Endothelial cell (in vitro differentiated cells): ENCODE results near the gene EXOG. TPM values are rescaled to one million over a fixed set of nuclear protein-coding genes. Genes with fewer than 3 reads are reported as not detected.

ENCODE experiments used
- DNase-seq: peaks from one replicate; pipeline ENCODE4 v3.0.0; 2021; ENCODE audit warnings: low spot score
- H3K27ac Mint-ChIP-seq: one replicate; pipeline ENCODE4 v1.8.0; 2021; ENCODE audit warnings: mixed read lengths, inconsistent platforms; ENCODE audit not compliant: unreplicated experiment
- H3K27me3 Mint-ChIP-seq: one replicate; pipeline ENCODE4 v1.8.0; 2021; ENCODE audit warnings: mild to moderate bottlenecking, moderate library complexity, mixed read lengths, inconsistent platforms; ENCODE audit not compliant: unreplicated experiment
- H3K36me3 Mint-ChIP-seq: one replicate; pipeline ENCODE4 v1.8.0; 2021; ENCODE audit warnings: mild to moderate bottlenecking, low read depth, mixed read lengths, inconsistent platforms; ENCODE audit not compliant: unreplicated experiment
- H3K4me1 Mint-ChIP-seq: one replicate; pipeline ENCODE4 v1.8.0; 2021; ENCODE audit warnings: mild to moderate bottlenecking, mixed read lengths, inconsistent platforms; ENCODE audit not compliant: unreplicated experiment
- H3K4me3 Mint-ChIP-seq: one replicate; pipeline ENCODE4 v1.8.0; 2021; ENCODE audit warnings: mild to moderate bottlenecking, mixed read lengths, inconsistent platforms; ENCODE audit not compliant: unreplicated experiment
- H3K9me3 Mint-ChIP-seq: one replicate; pipeline ENCODE4 v1.8.0; 2021; ENCODE audit warnings: mixed read lengths, inconsistent platforms; ENCODE audit not compliant: unreplicated experiment
- total RNA-seq: library from RNA; stranded (reverse); fragmentation: NEBNext Ultra II Directional; extraction: Animal tissue kit (Norgen Biotek cat#: 25700); gene quantifications from one replicate; pipeline ENCODE4 v1.2.1, GENCODE V29; 2021; ENCODE audit not compliant: unreplicated experiment
- TF ChIP-seq, protein P1 (sequence below): fragments of 200-600 bp; sonication (generic); IDR thresholded peaks from one replicate; pipeline ENCODE4 v1.5.0; 2021; ENCODE audit warnings: antibody characterized with exemption; ENCODE audit not compliant: unreplicated experiment

Gene EXOG
- total RNA-seq, 1 donor from 2014 or later, result 18.3 TPM

DNA sequence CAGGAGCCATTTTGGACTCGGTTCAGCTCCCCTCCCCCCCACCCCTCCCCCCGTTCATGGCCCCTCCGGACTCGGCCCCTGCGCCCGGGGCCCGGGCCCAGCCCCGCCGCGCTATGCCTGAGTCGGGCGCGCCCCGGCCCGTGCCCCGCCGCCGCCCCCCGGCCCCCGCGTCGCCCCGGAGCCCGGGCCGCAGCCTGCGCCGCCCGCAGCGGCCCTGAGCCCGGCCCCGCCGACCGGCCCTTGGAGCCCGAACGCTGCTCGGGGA is 42.3 kb upstream of the EXOG start:
- TF ChIP-seq, protein P1, sequence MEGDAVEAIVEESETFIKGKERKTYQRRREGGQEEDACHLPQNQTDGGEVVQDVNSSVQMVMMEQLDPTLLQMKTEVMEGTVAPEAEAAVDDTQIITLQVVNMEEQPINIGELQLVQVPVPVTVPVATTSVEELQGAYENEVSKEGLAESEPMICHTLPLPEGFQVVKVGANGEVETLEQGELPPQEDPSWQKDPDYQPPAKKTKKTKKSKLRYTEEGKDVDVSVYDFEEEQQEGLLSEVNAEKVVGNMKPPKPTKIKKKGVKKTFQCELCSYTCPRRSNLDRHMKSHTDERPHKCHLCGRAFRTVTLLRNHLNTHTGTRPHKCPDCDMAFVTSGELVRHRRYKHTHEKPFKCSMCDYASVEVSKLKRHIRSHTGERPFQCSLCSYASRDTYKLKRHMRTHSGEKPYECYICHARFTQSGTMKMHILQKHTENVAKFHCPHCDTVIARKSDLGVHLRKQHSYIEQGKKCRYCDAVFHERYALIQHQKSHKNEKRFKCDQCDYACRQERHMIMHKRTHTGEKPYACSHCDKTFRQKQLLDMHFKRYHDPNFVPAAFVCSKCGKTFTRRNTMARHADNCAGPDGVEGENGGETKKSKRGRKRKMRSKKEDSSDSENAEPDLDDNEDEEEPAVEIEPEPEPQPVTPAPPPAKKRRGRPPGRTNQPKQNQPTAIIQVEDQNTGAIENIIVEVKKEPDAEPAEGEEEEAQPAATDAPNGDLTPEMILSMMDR, result no peak
- Mint-ChIP-seq H3K9me3 (no peaks in the 10 kb centered on the region), H3K27ac (no peak overlapping the region), H3K4me1 (peaks cover 34% of the 10 kb centered on the region), H3K27me3 (peaks cover 20% of the 10 kb centered on the region), H3K36me3 (peaks cover 8% of the 10 kb centered on the region), H3K4me3 (peak overlapping the region; percentile 99)
- no peak for DNase-seq

- peak overlapping the region; percentile 93 for H3K27ac Mint-ChIP-seq
- peak overlapping the region; percentile 99 for H3K4me3 Mint-ChIP-seq
- TF ChIP-seq, protein P1, result no peak
- peaks cover 20% of the 10 kb centered on the region for H3K27me3 Mint-ChIP-seq
- H3K36me3 Mint-ChIP-seq, result peaks cover 8% of the 10 kb centered on the region
- peaks cover 36% of the 10 kb centered on the region for H3K4me1 Mint-ChIP-seq
- peak; percentile 40 for DNase-seq
- H3K9me3 Mint-ChIP-seq, result no peaks in the 10 kb centered on the region
These were observed 41.8 kb upstream of the EXOG start for GRCh38 chr3:38454178-38454883.

DNA sequence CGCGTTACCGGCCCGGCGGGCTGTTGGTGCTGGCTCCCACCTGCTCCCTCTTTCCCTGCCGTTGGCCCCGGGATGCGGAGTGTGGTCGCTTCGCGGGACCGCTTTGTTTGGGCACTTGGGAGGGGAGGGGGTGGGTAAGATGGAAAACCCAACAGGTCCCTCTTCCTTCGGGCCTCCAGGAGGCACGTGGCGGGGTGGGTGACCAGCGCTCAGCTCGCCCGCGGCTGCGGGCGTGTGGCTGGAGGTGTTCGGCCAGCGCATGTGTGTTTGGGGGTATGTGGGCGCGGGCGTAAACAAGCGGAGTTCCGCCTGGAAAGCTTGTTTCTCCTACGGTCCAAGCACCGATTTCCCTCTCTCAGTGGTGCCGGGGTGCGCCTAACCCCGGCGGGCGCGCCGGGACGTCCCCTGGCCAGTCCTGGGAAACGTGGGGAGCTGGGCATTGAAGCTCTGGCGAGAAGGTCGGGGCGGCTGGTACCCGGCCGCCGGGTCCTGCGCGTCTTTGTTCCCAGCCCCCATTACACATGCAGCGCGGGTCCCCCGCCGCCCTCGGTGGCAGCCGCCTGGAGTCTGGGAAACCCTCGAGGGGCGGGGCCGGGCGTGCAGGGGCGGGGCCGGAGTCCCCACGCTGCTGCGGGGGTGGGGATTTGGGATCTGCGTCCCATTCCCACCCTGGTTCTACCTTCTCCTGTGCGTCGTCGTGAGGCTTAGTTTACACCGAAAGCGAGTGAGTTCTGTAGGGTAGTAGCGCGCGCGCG is 41.1 kb upstream of the EXOG start:
- Mint-ChIP-seq H3K4me3 (peak overlapping the region; percentile 99), H3K9me3 (no peaks in the 10 kb centered on the region), H3K4me1 (peaks cover 40% of the 10 kb centered on the region), H3K27me3 (peaks cover 23% of the 10 kb centered on the region), H3K36me3 (peaks cover 8% of the 10 kb centered on the region), H3K27ac (peak overlapping the region; percentile 76)
- TF ChIP-seq, protein P1, result no peak
- DNase-seq, result peak; percentile 68

DNA sequence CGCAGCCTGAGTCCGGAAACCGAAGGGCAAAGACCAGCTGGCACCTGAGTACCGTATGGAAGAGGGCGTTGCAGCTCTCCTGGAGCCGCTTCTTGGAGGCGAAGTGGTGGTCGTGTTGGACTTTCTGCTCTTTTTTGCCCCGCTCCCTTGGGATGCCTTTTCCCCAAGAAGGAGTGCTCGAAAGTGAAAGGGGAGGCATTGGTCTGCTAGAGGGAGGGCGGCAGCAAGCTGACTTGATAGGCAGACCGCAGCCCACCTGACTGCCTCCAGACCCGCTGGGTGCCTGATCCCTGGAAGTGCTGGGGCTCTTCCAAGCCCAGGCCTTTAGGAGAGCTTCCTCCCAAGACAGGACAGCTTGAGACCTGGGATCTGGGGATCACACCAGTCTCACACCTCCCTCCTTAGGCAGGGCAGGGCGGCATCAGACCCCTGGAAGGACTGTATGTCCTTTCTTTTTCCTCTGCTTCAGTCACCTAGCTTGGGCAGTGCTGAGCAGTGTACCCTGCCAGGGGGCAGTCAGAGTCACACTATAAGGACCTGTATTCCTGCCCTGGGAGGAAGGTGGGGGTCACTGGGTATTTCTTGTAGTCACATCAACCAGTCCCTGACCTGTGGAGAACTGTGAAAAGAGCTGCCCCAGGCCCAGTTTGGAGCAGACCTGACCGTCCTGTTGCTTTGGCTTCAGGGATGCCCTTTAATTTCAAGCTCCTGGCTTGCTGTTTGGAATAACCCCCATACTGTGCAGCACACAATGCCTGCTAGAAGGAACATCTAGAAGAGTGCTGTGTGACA is 40.3 kb upstream of the EXOG start:
- TF ChIP-seq, protein P1, result no peak
- H3K27ac Mint-ChIP-seq, result peak overlapping the region; percentile 76
- H3K4me3 Mint-ChIP-seq, result peak overlapping the region; percentile 92
- DNase-seq, result no peak
- no peaks in the 10 kb centered on the region for H3K9me3 Mint-ChIP-seq
- H3K4me1 Mint-ChIP-seq, result peaks cover 48% of the 10 kb centered on the region
- peaks cover 5% of the 10 kb centered on the region for H3K36me3 Mint-ChIP-seq
- peaks cover 23% of the 10 kb centered on the region for H3K27me3 Mint-ChIP-seq
